Lower leg skin (tissue), 3 donors: ENCODE results near the gene DISP3.

Source experiments
- POLR2A ChIP-seq, 2 donors: fragments of 450-650 bp; IDR thresholded peaks; one replicate each; pipeline ENCODE4 v1.6.1; 2016 to 2017; ENCODE audit warnings: antibody characterized with exemption in 2 of 2, mild to moderate bottlenecking in 1 of 2, moderate library complexity in 1 of 2
- TF ChIP-seq, protein P1 (sequence below), 3 donors: fragments of 450-650 bp; IDR thresholded peaks; one replicate each; pipeline ENCODE4 v1.5.1; 2016; ENCODE audit warnings: antibody characterized with exemption in 3 of 3, mild to moderate bottlenecking in 3 of 3, moderate library complexity in 2 of 3

DNA sequence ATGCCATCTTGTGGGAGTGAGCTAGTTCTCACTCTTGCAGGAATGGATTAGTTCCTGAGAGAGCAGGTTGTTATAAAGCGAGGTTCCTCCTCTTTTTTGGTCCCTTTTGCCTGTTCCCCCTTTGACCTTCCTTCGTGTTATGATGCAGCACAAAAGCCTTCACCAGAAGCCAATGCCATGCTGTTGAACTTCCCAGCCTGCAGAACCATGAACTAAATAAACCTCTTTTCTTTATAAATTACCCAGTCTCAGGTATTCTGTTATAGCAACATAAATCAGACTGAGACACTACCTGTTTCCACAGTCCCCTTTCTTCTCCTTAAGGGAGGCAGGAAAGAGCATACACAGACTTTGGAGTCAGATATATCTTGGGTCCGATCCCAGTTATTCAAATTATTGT, 25.6 kb downstream of the DISP3 start:
- TF ChIP-seq, protein P1, sequence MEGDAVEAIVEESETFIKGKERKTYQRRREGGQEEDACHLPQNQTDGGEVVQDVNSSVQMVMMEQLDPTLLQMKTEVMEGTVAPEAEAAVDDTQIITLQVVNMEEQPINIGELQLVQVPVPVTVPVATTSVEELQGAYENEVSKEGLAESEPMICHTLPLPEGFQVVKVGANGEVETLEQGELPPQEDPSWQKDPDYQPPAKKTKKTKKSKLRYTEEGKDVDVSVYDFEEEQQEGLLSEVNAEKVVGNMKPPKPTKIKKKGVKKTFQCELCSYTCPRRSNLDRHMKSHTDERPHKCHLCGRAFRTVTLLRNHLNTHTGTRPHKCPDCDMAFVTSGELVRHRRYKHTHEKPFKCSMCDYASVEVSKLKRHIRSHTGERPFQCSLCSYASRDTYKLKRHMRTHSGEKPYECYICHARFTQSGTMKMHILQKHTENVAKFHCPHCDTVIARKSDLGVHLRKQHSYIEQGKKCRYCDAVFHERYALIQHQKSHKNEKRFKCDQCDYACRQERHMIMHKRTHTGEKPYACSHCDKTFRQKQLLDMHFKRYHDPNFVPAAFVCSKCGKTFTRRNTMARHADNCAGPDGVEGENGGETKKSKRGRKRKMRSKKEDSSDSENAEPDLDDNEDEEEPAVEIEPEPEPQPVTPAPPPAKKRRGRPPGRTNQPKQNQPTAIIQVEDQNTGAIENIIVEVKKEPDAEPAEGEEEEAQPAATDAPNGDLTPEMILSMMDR (IDR thresholded peaks at IDR 0.05): no peak
- TF ChIP-seq POLR2A (IDR thresholded peaks at IDR 0.05): no peak
